ENCODE data around the gene PTPRE. TPM values are rescaled to one million over a fixed set of nuclear protein-coding genes. Genes with fewer than 3 reads are reported as not detected.

The PTPRE gene
- total and polyA plus RNA-seq, 10 of the 15 experiments (the other 5 are each of a cell fraction or from before 2014, with no cell fraction given), result 2.9 to 7.6 (median 5.8) TPM

DNA sequence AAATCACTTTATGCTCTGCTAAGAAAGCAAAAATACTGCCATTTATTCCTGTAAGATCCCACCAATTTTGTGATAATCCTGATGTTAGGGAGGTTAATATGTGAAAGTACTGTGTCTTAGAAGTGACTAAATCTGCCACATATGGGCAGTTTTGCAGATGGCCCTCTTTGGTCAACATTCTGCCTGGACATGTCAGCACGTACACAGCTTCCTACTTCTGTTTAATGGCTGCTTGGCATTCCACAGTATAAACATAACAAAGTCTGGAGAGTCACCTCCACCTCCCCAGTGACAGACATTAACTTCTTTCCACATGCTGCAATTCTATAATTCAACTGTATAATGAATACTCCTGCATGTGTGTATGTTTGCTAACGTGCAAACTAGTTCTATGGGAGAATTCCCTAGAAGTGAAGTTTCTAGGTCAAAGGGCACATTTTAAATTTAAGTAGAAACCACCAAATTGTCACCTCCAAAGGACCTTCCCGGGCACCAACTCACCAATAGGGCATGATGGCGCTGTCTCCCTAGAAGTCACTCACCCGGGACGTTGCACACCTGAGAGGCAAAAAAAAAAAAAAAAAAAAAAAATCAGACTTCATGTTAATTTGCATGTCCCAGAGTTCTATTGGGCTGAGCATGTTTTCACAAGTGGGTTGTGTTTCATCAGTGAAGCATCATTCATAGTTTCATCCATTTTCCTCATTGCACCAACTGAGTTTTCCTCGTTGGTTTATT, 180.4 kb downstream of the PTPRE start:
- no peaks in the 10 kb centered on the region for H3K9me3 ChIP-seq (replicated peaks; ENCODE audit: control insufficient read depth, insufficient read depth, low read length)
- H4K20me1 ChIP-seq (ENCODE audit: control insufficient read depth, insufficient read depth), result no peaks in the 10 kb centered on the region
- no TSS peak for BruUV-seq (replicated peaks)
- WGBS (ENCODE audit: insufficient coverage, insufficient replicate concordance, low lambda C conversion rate, missing lambda C conversion rate), result 41% methylated on average over 5 of the region's 7 CpGs
- POLR2A ChIA-PET, result no interaction called here
- H3K4me3 ChIP-seq, result no peak overlapping the region
- CTCF ChIA-PET, result interaction anchor here (1.1 kb wide), 1 partner anchor 52 kb away, joined by 3 read pairs; no protein-coding TSS in a partner anchor
- DNase-seq (ENCODE audit: low read depth, low spot score), result no peak
- peak; percentile 60; the same call in 1 of the 2 replicates for TF ChIP-seq ZNF384 (IDR thresholded peaks at IDR 0.05; ENCODE audit: borderline replicate concordance, low read depth, low read length)
- no peak for TF ChIP-seq JUNB (IDR thresholded peaks at IDR 0.05)
- H3K36me3 ChIP-seq (ENCODE audit: control insufficient read depth in 2 of 2, insufficient read depth in 2 of 2, low read length in 1 of 2), result no peaks in the 10 kb centered on the region
- RAD21 ChIA-PET (ENCODE audit: unreplicated experiment), result interaction anchor here (0.6 to 1.3 kb wide), 3 partner anchors 39 to 64 kb away, joined by 3 to 5 read pairs (median 5); no protein-coding TSS in a partner anchor
- no peaks in the 10 kb centered on the region for H3K4me1 ChIP-seq (ENCODE audit: control insufficient read depth, insufficient read depth, low read length)
- H3K27ac ChIP-seq (ENCODE audit: control insufficient read depth, insufficient read depth), result no peak overlapping the region
- intact Hi-C loops (cut with micrococcal nuclease; ENCODE audit: unreplicated experiment), result no loop called here
- H3K4me2 ChIP-seq (ENCODE audit: control insufficient read depth, insufficient read depth), result no peak overlapping the region
- no peak overlapping the region for H3K9ac ChIP-seq (ENCODE audit: control insufficient read depth, insufficient read depth, low read length)
- SMC1A ChIA-PET (ENCODE audit: uncharacterized antibody, unreplicated experiment), result no interaction called here
- in situ Hi-C loops (cut with MboI), result no loop called here
- ATAC-seq, result no peak
- H3K27me3 ChIP-seq (replicated peaks in 1 of 2; ENCODE audit: control insufficient read depth in 2 of 2, insufficient read depth in 2 of 2, low read length in 1 of 2), result no peaks in the 10 kb centered on the region
- H2AFZ ChIP-seq (ENCODE audit: control insufficient read depth, low read depth, low read length), result no peak overlapping the region
- no peak for FAIRE-seq
- no peaks in the 10 kb centered on the region for H3K79me2 ChIP-seq (ENCODE audit: control insufficient read depth, insufficient read depth, low read length)

DNA sequence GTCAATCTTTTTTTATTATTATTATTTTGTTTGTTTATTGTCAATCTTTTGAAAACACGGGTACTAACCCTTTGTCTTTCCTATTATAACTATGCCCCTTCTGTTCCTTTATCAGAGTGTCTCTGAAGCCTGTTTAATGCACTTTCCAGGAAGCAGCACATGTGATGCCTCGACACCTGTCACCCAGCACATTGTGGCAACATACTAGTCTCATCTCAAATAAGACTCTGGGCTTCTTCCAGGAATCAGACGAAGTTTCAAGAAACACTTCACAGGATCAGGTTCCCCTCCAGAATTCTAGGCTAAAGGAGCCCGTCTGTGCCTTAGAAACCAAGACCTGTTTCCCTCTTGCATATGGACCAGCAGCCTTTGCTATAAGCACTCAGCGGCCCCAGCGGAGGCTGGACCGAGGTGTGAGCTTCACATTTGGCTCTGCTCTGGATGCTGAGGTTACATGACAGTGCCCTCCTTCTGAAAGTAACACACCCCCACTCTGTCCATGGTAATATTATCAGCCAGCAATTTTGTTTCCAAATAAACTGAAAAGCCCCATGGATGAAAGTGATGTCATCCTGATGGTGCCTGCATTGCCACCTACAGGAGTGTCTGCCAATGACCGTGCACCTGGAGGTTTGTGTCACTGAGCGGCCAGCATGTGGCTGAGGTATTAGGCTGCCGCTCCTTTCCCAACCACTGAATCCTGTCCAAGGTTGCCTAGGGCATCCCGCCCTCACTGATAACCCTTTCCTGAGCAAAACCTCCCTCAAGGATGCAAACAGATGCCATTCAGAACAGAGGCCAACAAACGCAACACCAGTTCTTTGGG, 181.2 kb downstream of the PTPRE start:
- peak; percentile 73 for ATAC-seq
- ChIA-PET POLR2A (no interaction called here), CTCF (no interaction called here), RAD21 (ENCODE audit: unreplicated experiment) (no interaction called here), SMC1A (ENCODE audit: uncharacterized antibody, unreplicated experiment) (no interaction called here)
- H3K79me2 ChIP-seq (ENCODE audit: control insufficient read depth, insufficient read depth, low read length), result no peaks in the 10 kb centered on the region
- no TSS peak for BruUV-seq (replicated peaks)
- no peaks in the 10 kb centered on the region for H3K4me1 ChIP-seq (ENCODE audit: control insufficient read depth, insufficient read depth, low read length)
- no peak for FAIRE-seq
- no peak overlapping the region for H3K4me2 ChIP-seq (ENCODE audit: control insufficient read depth, insufficient read depth)
- in situ Hi-C loops (cut with MboI) (no loop called here), intact Hi-C loops (cut with micrococcal nuclease; ENCODE audit: unreplicated experiment) (no loop called here)
- no peak overlapping the region for H3K27ac ChIP-seq (ENCODE audit: control insufficient read depth, insufficient read depth)
- H4K20me1 ChIP-seq (ENCODE audit: control insufficient read depth, insufficient read depth), result no peaks in the 10 kb centered on the region
- no peaks in the 10 kb centered on the region for H3K36me3 ChIP-seq (ENCODE audit: control insufficient read depth in 2 of 2, insufficient read depth in 2 of 2, low read length in 1 of 2)
- H3K27me3 ChIP-seq (replicated peaks in 1 of 2; ENCODE audit: control insufficient read depth in 2 of 2, insufficient read depth in 2 of 2, low read length in 1 of 2), result no peaks in the 10 kb centered on the region
- no peak overlapping the region for H2AFZ ChIP-seq (ENCODE audit: control insufficient read depth, low read depth, low read length)
- 47% methylated on average over 12 of the region's 12 CpGs for WGBS (ENCODE audit: insufficient coverage, insufficient replicate concordance, low lambda C conversion rate, missing lambda C conversion rate)
- DNase-seq (ENCODE audit: low read depth, low spot score), result no peak
- no peak overlapping the region for H3K9ac ChIP-seq (ENCODE audit: control insufficient read depth, insufficient read depth, low read length)
- H3K4me3 ChIP-seq, result no peak overlapping the region
- no peaks in the 10 kb centered on the region for H3K9me3 ChIP-seq (replicated peaks; ENCODE audit: control insufficient read depth, insufficient read depth, low read length)
- TF ChIP-seq SUZ12 (IDR thresholded peaks at IDR 0.05; ENCODE audit: unreplicated experiment) (no peak), KDM1A (IDR thresholded peaks at IDR 0.05; ENCODE audit: borderline replicate concordance) (no peak), LARP7 (IDR thresholded peaks at IDR 0.05) (no peak)
- TF ChIP-seq, protein P1, sequence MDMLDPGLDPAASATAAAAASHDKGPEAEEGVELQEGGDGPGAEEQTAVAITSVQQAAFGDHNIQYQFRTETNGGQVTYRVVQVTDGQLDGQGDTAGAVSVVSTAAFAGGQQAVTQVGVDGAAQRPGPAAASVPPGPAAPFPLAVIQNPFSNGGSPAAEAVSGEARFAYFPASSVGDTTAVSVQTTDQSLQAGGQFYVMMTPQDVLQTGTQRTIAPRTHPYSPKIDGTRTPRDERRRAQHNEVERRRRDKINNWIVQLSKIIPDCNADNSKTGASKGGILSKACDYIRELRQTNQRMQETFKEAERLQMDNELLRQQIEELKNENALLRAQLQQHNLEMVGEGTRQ (IDR thresholded peaks at IDR 0.05; ENCODE audit: borderline replicate concordance, low read depth, low read length), result no peak
- TF ChIP-seq, protein P2, sequence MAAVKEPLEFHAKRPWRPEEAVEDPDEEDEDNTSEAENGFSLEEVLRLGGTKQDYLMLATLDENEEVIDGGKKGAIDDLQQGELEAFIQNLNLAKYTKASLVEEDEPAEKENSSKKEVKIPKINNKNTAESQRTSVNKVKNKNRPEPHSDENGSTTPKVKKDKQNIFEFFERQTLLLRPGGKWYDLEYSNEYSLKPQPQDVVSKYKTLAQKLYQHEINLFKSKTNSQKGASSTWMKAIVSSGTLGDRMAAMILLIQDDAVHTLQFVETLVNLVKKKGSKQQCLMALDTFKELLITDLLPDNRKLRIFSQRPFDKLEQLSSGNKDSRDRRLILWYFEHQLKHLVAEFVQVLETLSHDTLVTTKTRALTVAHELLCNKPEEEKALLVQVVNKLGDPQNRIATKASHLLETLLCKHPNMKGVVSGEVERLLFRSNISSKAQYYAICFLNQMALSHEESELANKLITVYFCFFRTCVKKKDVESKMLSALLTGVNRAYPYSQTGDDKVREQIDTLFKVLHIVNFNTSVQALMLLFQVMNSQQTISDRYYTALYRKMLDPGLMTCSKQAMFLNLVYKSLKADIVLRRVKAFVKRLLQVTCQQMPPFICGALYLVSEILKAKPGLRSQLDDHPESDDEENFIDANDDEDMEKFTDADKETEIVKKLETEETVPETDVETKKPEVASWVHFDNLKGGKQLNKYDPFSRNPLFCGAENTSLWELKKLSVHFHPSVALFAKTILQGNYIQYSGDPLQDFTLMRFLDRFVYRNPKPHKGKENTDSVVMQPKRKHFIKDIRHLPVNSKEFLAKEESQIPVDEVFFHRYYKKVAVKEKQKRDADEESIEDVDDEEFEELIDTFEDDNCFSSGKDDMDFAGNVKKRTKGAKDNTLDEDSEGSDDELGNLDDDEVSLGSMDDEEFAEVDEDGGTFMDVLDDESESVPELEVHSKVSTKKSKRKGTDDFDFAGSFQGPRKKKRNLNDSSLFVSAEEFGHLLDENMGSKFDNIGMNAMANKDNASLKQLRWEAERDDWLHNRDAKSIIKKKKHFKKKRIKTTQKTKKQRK (IDR thresholded peaks at IDR 0.05; ENCODE audit: low read depth, low read length), result no peak
